WI38 (cell line): ENCODE data around the gene CEP85L.

ENCODE experiments used
- H3K4me3 ChIP-seq: 2 replicates; pipeline ENCODE4 v1.5.1; 2011; ENCODE audit warnings: low read depth, mild to moderate bottlenecking, control low read depth, low read length
- TF ChIP-seq, protein P1 (sequence below): IDR thresholded peaks from 2 replicates; pipeline ENCODE4 v1.5.1; 2012; ENCODE audit warnings: low read depth, mild to moderate bottlenecking, control low read depth, low read length

Gene CEP85L

DNA sequence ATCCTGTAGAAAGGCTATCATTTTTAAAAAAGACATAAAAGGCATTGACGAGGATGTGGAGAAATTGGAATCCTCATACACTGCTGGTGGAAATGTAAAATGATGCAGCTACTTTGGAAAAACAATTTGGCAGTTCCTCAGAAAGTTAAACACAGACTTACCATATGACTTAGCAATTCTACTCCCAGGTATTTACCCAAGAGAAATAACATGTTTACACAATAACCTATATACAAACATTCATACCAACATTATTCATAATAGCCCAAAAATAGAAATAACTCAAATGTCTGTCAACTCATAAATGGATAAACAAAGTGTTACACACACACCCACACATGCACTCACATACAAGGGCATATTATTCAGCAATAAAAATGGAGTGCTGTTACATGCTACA is 23.4 kb upstream of the CEP85L start:
- TF ChIP-seq, protein P1, sequence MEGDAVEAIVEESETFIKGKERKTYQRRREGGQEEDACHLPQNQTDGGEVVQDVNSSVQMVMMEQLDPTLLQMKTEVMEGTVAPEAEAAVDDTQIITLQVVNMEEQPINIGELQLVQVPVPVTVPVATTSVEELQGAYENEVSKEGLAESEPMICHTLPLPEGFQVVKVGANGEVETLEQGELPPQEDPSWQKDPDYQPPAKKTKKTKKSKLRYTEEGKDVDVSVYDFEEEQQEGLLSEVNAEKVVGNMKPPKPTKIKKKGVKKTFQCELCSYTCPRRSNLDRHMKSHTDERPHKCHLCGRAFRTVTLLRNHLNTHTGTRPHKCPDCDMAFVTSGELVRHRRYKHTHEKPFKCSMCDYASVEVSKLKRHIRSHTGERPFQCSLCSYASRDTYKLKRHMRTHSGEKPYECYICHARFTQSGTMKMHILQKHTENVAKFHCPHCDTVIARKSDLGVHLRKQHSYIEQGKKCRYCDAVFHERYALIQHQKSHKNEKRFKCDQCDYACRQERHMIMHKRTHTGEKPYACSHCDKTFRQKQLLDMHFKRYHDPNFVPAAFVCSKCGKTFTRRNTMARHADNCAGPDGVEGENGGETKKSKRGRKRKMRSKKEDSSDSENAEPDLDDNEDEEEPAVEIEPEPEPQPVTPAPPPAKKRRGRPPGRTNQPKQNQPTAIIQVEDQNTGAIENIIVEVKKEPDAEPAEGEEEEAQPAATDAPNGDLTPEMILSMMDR: no peak
- no peak overlapping the region for H3K4me3 ChIP-seq

DNA sequence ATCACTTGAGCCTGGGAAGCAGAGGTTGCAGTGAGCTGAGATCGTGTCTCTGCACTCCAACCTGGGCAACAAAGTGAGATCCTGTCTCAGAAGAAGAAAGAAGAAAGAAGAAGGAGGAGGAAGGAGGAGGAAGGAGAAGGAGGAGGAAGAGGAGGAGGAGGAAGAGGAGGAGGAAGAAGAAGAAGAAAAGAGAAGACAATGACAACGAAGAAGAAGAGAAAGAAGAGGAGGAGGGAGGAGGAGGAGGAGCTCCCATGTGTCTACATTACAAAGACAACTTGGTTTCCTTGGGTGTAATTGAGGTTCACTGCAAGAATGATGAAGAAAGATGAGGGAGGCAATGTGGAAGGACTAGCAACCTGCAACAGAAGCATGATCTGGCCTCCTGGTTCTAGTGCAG is 21.3 kb upstream of the CEP85L start:
- TF ChIP-seq, protein P1: no peak
- H3K4me3 ChIP-seq: no peak overlapping the region

DNA sequence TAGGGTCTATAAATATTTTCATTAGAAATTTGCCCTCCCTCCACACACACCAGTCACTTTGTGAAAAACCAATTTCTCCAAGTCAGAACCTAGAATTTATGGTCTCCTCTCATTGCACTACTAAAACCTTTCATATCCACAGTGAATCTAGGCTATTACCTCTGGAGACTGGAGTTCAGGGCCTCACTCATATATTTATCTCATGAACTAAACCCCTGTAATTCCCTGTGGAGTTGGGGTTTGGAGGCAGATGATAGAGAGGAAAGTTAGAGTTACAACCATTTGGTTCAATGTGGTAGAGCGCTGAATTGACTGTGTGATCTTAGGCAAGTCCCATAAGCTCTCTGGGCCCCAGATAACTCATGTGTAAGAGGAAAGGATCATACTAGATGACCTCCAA is 18.2 kb upstream of the CEP85L start:
- no peak overlapping the region for H3K4me3 ChIP-seq
- TF ChIP-seq, protein P1: no peak

- peak overlapping the region; percentile 16; the same call in 1 of the 2 replicates for H3K4me3 ChIP-seq
- TF ChIP-seq, protein P1: no peak
These were observed 17.5 kb upstream of the CEP85L start for GRCh38 chr6:118668761-118669385.

DNA sequence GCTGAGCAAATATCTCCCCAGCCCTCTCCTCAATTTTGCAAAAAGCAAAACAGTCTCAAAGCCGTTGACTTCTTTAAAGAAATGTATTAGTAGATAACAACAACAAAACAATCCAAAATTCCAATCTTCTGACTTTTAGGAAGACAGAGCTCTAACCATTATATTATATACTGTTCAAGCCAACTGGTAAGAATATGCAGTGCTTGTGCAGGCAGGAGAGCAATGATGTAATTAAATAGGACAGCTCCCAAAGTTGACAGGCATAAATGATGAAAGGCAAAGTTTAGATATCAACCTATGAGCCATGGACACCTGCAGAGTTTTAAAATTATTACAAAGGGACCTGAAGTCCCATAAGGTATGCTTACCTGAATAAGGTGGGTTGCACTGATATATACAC is 16.6 kb upstream of the CEP85L start:
- no peak overlapping the region for H3K4me3 ChIP-seq
- TF ChIP-seq, protein P1: no peak

GRCh38 chr6:118665011-118665410 is 13.6 kb upstream of the CEP85L start:
- H3K4me3 ChIP-seq: no peak overlapping the region
- TF ChIP-seq, protein P1: no peak

DNA sequence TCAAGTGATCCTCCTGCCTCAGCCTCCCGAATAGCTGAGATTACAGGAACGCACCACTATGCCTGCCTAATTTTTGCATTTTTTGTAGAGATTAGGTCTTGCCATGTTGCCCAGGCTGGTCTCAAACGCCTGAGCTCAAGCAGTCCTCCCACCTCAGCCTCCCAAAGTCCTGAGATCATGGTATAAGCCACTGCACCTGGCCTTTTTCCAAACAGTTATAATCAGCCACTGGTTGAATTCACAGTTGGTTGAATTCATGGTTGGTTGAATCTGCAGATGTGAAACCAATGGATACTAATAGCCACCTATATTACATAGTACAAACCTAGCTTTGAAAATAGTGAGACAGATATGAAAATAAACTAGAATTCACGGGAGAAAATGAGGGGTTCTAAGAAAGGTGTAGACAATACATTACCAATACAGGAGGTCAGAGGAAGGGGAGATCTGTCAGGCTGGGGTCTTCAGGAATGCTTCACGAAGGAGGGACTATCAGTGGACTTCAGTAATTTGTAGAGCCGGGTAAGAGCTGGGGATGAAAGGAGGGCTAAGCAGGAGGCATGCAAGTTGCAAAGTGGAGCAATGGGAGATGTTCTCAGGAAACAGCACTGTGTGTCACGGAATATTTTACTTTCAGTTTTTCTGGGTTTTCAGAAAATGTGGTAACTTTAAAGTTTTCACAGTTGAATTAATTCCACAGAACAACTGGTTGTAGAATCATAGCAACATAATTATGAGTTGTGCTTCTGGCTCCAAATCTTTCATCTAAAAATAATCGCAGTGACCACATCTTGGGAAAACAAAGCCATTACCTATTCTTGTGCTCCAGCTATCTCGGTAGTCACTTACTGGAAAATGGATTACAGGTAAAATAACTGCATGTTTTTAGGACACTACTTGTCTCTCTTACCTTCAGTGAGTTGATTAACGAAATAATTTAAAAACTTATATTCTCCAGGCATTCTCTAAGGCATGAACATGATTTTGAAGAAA is 12.9 kb upstream of the CEP85L start:
- TF ChIP-seq, protein P1: no peak
- H3K4me3 ChIP-seq: no peak overlapping the region
